ENCODE data around the gene SUGCT.

DNA sequence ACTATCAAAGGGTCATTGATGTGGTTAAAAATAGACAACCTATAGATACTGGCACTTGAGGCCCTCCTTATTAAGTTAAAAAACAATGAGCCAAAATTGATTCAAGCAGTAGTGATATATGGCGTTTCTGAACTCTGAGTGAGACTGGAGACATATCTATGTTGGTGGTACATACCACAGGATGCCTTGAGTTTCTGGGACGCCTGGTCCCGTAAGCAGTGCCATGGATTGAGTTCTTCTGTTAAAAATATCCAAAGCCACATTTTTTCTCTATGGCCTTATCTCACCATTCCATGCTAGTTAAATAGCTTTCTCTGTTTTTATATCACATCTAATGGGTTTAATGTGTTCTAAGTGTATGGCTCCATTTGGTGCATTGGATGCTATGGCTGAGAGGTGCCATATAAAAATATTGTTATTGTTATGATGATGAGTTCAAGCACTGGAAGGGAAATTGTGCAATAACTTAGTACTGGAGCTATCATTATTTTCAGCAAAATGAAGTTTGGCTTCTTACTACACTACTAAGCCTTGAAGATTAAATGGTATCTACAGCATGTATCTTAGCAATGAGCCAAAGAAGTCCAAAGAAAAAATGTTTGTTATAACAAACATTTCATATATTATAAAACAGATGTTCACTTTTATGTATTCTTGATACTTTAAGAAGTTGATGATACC lies 713.9 kb downstream of the SUGCT start:
- TF ChIP-seq CTCF (IDR thresholded peaks at IDR 0.05): no peak
- TF ChIP-seq POLR2AphosphoS5 (IDR thresholded peaks at IDR 0.05): no peak

Data from stomach (tissue), 4 donors.